ENCODE data around the gene UPF3A. TPM values are rescaled to one million over a fixed set of nuclear protein-coding genes. Genes with fewer than 3 reads are reported as not detected.
A peak's percentile ranks its signal among the peaks of the same experiment; 100 is the strongest.

UPF3A gene
- total RNA-seq, 2 experiments from 2014 or later = 53.3 to 58.8 TPM

DNA sequence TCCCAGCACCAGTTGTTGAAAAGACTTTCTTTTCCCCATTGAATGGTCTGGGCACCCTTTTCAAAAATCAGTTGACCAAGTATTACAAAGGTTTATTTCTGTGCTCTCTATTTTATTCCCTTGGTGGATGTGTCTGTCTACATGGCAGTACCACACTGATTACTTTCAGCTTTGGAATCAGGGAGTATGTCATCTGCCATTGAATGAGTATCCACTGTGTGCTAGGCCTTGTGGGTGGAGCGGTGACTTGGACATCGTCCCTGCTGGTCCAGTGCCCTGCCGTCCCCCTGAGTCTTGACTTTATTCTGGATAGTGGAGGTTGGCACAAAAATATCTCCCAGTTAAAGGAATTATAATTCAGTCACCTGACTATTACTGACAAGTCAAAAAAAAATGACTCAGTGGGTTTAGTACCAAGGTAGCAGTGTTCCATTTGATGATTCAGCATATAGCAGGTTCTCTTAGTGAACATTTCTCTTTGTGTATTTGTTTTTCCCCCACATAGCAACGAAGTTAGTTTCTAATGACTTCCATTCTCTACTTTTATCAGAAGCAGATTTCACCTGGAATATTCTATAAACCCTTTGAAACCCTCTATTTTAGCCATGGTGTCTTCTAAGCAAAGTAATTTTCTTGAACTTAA, 3.9 kb downstream of the UPF3A start:
- H3K4me1 Mint-ChIP-seq (ENCODE audit: low read depth) = peaks cover 33% of the 10 kb centered on the region
- ATAC-seq (no peak), DNase-seq (no peak)
- ChIA-PET CTCF (no interaction called here), POLR2A (no interaction called here)
- no peak overlapping the region for H3K4me3 Mint-ChIP-seq
- H3K9me3 Mint-ChIP-seq (ENCODE audit: insufficient read depth) = no peaks in the 10 kb centered on the region
- H3K27me3 Mint-ChIP-seq (ENCODE audit: low read depth) = no peaks in the 10 kb centered on the region
- peaks cover 52% of the 10 kb centered on the region for H3K36me3 Mint-ChIP-seq (ENCODE audit: low read depth)
- H3K27ac Mint-ChIP-seq = no peak overlapping the region

DNA sequence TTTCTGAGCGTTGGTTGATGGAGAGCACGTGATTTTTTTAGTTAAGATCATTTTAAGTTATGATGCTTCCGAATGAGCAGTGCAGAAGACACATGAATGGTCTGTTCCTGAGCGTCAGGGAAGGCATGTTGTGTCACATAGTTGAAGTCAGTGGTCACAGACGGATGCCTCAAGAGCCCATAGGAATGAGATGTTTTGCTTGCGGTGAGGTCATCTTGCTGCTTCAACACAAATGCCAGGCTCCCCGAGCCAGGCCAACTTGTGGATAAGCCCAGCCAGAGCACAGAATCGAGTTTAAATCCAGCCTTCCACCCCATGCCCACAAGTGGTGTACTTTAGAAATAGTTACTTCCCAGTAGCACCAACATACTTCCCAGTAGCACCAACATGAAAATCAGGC, 5.4 kb downstream of the UPF3A start:
- Mint-ChIP-seq H3K4me1 (ENCODE audit: low read depth) (peaks cover 27% of the 10 kb centered on the region), H3K9me3 (ENCODE audit: insufficient read depth) (no peaks in the 10 kb centered on the region), H3K36me3 (ENCODE audit: low read depth) (peaks cover 59% of the 10 kb centered on the region), H3K4me3 (no peak overlapping the region), H3K27ac (peak overlapping the region; percentile 6), H3K27me3 (ENCODE audit: low read depth) (no peaks in the 10 kb centered on the region)
- ChIA-PET POLR2A (no interaction called here), CTCF (no interaction called here)
- ATAC-seq (no peak), DNase-seq (no peak)

DNA sequence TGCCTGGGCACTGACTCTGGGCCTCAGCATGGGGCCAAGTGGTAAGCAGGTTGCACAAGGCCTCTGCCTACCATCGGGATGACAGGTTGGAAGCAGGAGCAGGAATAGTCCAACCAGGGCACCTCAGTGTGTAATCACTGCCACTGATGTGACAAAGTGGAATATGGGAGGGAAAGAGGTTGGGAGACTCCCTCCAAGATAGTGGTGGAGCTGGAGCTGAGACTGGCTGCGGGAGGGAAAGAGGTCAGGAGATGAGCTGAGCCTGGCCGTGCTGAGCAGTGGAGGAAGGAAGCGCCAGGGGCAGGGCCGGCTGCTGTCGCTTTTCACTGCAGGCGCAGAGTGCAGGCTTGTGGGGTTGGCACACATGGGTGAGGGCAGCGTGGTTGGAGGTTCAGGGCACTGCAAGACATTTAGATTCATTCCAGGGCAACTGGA, 6.8 kb downstream of the UPF3A start:
- Mint-ChIP-seq H3K36me3 (ENCODE audit: low read depth) (peaks cover 65% of the 10 kb centered on the region), H3K27me3 (ENCODE audit: low read depth) (no peaks in the 10 kb centered on the region), H3K4me1 (ENCODE audit: low read depth) (peaks cover 21% of the 10 kb centered on the region), H3K4me3 (no peak overlapping the region), H3K9me3 (ENCODE audit: insufficient read depth) (no peaks in the 10 kb centered on the region), H3K27ac (peak overlapping the region; percentile 9)
- ATAC-seq = no peak
- ChIA-PET POLR2A (no interaction called here), CTCF (no interaction called here)
- DNase-seq = no peak

DNA sequence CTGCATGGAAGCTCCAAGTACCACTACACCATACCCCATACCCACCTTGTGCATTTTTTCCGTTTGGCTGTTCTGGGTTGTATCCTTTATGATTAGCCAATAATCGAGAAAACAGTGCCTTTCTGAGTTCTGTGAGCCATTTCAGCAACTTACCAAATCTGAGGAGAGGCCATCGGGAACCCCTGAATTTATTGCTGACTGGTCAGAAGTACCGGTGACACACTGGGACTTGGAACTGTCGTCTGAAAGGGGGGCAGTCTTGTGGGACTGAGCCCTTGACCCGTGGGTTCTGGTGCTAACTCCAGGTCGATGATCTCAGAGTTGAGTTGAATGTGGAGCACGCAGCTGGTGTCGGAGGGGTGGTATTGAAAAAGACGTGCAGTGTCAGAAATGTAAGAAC, 15.0 kb downstream of the UPF3A start:
- H3K27ac Mint-ChIP-seq = no peak overlapping the region
- H3K27me3 Mint-ChIP-seq (ENCODE audit: low read depth) = no peaks in the 10 kb centered on the region
- H3K4me3 Mint-ChIP-seq = no peak overlapping the region
- ChIA-PET POLR2A (no interaction called here), CTCF (no interaction called here)
- H3K4me1 Mint-ChIP-seq (ENCODE audit: low read depth) = no peaks in the 10 kb centered on the region
- H3K9me3 Mint-ChIP-seq (ENCODE audit: insufficient read depth) = no peaks in the 10 kb centered on the region
- DNase-seq (no peak), ATAC-seq (no peak)
- peaks cover 42% of the 10 kb centered on the region for H3K36me3 Mint-ChIP-seq (ENCODE audit: low read depth)

DNA sequence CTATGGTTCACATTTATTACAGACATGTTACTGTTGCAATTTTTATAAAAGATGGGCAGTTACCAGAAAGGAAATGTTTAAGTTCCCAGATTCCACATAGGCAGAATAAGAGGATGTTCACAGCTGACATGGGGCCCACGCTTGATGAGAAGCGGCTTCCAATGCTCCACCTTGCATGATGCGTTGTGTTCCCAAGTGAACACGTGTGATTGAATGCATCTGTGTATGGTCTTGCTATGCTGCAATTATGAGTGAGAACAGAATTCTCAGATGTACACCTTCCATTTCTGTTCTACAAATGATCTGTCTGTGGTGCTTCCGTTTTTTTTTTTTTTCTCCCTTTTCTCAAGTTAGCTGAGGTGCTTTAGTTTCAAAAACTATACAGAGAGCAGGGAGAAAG, 15.5 kb downstream of the UPF3A start:
- Mint-ChIP-seq H3K9me3 (ENCODE audit: insufficient read depth) (no peaks in the 10 kb centered on the region), H3K4me1 (ENCODE audit: low read depth) (no peaks in the 10 kb centered on the region), H3K4me3 (no peak overlapping the region), H3K27me3 (ENCODE audit: low read depth) (no peaks in the 10 kb centered on the region), H3K27ac (no peak overlapping the region), H3K36me3 (ENCODE audit: low read depth) (peaks cover 42% of the 10 kb centered on the region)
- ChIA-PET CTCF (no interaction called here), POLR2A (no interaction called here)
- ATAC-seq = no peak
- DNase-seq = no peak

DNA sequence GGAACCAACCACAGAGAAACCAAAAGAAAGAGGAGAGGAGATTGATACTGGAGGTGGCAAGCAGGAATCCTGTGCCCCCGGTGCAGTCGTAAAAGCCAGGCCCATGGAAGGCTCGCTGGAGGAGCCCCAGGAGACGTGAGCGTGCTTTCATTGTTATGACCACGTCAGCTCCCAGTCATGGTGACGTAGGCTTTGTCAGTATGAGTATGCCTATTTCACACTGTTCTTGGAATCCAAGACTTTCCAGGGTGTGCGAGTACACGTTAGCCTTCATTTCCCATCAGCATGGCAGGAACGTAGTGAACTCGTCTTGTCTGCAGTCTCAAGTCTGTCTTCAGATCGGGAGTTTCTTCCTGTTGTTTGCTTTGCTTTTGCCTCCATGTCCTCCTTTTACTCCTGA, 17.5 kb downstream of the UPF3A start:
- POLR2A ChIA-PET = interaction anchor here (0.6 kb wide), 1 partner anchor 276 kb away, joined by 6 read pairs; no protein-coding TSS in a partner anchor
- CTCF ChIA-PET = no interaction called here
- ATAC-seq (no peak), DNase-seq (no peak)
- H3K36me3 Mint-ChIP-seq (ENCODE audit: low read depth) = peaks cover 41% of the 10 kb centered on the region
- no peaks in the 10 kb centered on the region for H3K9me3 Mint-ChIP-seq (ENCODE audit: insufficient read depth)
- no peak overlapping the region for H3K27ac Mint-ChIP-seq
- H3K4me3 Mint-ChIP-seq = no peak overlapping the region
- H3K27me3 Mint-ChIP-seq (ENCODE audit: low read depth) = no peaks in the 10 kb centered on the region
- H3K4me1 Mint-ChIP-seq (ENCODE audit: low read depth) = no peaks in the 10 kb centered on the region

DNA sequence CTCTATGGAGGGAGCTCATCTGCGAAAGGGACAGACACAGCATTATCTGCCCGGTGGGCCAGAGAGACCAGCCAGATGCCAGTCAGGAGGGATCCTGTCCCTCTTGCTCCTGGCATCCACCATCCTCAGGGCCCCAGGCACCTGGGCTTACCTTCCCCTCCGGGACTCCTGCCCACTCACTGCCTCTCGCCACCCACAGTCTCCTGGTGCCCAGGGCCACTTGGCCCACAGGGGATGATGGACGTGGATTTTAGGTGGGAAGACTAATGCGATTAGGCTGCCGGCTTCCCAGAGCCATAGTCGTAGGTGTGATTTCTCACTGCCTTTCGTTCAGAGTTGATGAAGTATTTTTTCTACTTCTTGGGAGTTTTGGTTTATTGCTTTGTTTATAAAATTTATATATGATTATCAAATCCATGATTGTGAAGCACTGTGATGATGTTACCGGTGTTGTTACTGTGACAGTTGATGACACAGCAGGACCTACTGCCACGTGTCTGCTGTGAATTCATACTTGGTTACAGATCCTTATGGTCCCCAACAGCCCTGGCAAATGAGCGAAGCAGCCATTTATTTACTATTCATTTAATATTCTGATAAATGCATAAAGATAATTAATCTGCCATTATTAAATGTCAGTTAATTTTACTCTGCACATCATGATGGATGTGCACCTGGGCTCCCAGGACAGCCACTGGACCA, 18.4 kb downstream of the UPF3A start:
- ChIA-PET CTCF (no interaction called here), POLR2A (interaction anchor here (0.6 kb wide), 1 partner anchor 276 kb away, joined by 6 read pairs; no protein-coding TSS in a partner anchor)
- no peaks in the 10 kb centered on the region for H3K27me3 Mint-ChIP-seq (ENCODE audit: low read depth)
- H3K27ac Mint-ChIP-seq = no peak overlapping the region
- H3K9me3 Mint-ChIP-seq (ENCODE audit: insufficient read depth) = no peaks in the 10 kb centered on the region
- no peaks in the 10 kb centered on the region for H3K4me1 Mint-ChIP-seq (ENCODE audit: low read depth)
- no peak overlapping the region for H3K4me3 Mint-ChIP-seq
- DNase-seq = no peak
- ATAC-seq = no peak
- H3K36me3 Mint-ChIP-seq (ENCODE audit: low read depth) = peaks cover 43% of the 10 kb centered on the region

DNA sequence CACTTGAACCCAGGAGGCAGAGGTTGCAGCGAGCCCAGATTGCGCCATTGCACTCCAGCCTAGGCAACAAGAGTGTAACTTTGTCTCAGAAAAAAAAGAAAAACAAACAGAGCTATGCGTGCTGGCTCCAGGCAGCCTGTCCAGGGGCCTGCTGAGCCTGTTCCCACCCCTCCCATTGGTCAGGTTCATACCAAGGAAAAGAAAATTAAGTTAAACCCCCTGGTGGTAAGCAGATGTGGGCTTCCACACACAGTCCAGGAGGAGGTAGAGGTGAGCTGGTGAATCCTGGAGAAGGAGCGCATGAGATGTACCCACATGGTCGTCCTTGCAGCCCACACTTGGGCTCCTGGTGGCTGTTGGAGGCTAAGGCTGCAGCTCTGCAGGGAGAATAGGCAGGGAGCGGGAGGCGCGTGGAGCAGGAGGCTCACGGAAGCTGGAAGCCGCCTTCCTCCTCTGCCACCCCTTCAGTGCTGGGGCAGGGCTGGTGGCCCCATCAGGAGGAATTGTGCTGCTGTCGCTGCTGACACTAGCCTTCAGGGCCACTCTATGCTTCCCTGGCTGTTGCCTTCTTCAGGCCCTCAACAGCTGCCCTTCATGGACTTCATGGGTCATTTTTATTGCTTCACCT, 22.4 kb downstream of the UPF3A start:
- H3K9me3 Mint-ChIP-seq (ENCODE audit: insufficient read depth) = no peaks in the 10 kb centered on the region
- ChIA-PET CTCF (no interaction called here), POLR2A (interaction anchor here (0.6 kb wide), 1 partner anchor 10 kb away, joined by 4 read pairs; no protein-coding TSS in a partner anchor)
- DNase-seq (no peak), ATAC-seq (no peak)
- no peak overlapping the region for H3K27ac Mint-ChIP-seq
- H3K27me3 Mint-ChIP-seq (ENCODE audit: low read depth) = no peaks in the 10 kb centered on the region
- peaks cover 43% of the 10 kb centered on the region for H3K36me3 Mint-ChIP-seq (ENCODE audit: low read depth)
- H3K4me3 Mint-ChIP-seq = no peak overlapping the region
- H3K4me1 Mint-ChIP-seq (ENCODE audit: low read depth) = no peaks in the 10 kb centered on the region

DNA sequence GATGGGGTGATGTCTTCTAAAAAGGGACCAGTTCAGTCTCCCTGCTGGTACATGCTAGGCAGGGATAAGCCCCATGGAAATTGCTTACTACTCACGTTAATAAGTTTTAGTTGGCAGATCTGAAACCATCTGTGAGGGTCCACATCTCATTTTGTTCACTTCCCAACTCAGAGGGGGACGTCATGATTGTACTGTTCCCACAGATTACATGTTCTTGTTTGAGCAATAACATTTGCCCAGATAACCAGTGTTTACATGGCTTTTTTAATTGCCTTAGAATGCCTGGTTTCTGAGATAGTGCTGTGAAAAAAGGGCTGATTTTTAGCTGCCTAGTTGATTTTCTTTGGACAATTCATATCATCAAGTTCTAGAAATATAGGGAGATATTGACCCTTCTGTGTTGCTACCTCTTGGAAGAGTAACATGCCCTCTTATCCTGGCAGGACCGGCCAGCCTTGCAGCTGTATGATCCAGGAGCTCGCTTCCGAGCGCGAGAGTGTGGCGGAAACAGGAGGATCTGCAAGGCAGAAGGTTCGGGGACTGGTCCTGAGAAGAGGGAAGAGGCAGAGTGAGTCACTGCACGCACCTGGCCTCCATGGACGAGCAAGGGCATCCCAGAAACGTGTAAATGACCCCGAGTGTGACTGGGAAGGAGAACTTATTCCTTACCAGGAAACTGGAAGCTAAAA, 23.1 kb downstream of the UPF3A start:
- no peaks in the 10 kb centered on the region for H3K9me3 Mint-ChIP-seq (ENCODE audit: insufficient read depth)
- H3K27me3 Mint-ChIP-seq (ENCODE audit: low read depth) = no peaks in the 10 kb centered on the region
- no peak overlapping the region for H3K27ac Mint-ChIP-seq
- CTCF ChIA-PET = no interaction called here
- H3K4me3 Mint-ChIP-seq = no peak overlapping the region
- POLR2A ChIA-PET = no interaction called here
- ATAC-seq = no peak
- H3K36me3 Mint-ChIP-seq (ENCODE audit: low read depth) = peaks cover 40% of the 10 kb centered on the region
- no peak for DNase-seq
- no peaks in the 10 kb centered on the region for H3K4me1 Mint-ChIP-seq (ENCODE audit: low read depth)

DNA sequence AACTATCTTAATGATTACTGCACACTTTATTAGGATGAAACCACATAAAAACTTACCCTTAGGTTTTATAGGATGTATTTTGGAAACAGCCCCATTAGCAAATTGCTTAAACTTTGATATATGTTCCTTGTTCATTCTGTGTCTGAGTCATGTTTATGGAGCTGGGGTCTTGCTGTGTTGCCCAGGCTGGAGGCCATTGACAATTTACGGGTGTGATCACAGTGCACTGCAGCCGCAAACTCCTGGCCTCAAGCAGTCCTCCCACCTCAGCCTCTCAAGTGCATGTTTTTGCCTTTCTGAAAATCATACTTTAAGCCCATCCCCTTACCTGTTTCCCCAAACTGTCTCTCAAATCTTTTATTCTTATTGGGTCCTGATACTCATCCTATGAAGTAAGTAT, 27.7 kb downstream of the UPF3A start:
- POLR2A ChIA-PET = no interaction called here
- Mint-ChIP-seq H3K36me3 (ENCODE audit: low read depth) (peaks cover 19% of the 10 kb centered on the region), H3K4me1 (ENCODE audit: low read depth) (peaks cover 13% of the 10 kb centered on the region), H3K4me3 (no peak overlapping the region), H3K27ac (no peak overlapping the region), H3K9me3 (ENCODE audit: insufficient read depth) (no peaks in the 10 kb centered on the region), H3K27me3 (ENCODE audit: low read depth) (no peaks in the 10 kb centered on the region)
- ATAC-seq = no peak
- no peak for DNase-seq
- CTCF ChIA-PET = no interaction called here

DNA sequence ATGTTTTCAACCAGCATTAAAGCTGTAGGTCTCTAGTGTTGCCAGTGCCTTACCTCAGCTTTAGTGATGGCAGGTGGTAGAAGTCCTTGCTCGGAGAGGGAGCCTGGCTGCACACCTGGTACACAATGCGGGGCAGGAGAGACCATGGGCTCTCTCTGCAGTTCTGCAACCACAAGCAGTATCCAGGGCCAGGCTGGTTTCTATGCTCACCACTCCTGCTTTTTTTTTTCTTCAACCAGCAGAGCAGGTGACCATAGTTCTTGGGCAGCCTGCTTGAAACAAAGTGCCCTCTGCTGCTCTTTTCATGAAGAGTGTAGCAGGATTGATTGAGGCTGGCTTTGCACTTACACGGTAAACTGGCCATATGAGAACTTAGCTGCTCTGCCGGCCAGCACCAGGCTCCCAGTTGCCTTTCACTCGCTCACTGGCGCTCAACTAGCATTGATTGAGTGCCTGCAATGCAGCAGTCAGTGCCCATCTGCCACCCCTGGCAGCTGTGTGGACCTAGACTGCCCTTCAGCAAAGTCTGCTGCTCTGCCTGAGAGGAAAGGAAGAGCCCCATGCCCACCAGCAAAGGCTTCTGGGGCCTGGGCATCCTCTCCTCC, 28.5 kb downstream of the UPF3A start:
- Mint-ChIP-seq H3K27me3 (ENCODE audit: low read depth) (no peaks in the 10 kb centered on the region), H3K36me3 (ENCODE audit: low read depth) (peaks cover 14% of the 10 kb centered on the region), H3K9me3 (ENCODE audit: insufficient read depth) (no peaks in the 10 kb centered on the region), H3K27ac (no peak overlapping the region), H3K4me3 (no peak overlapping the region), H3K4me1 (ENCODE audit: low read depth) (peaks cover 15% of the 10 kb centered on the region)
- no peak for ATAC-seq
- no peak for DNase-seq
- CTCF ChIA-PET = no interaction called here
- POLR2A ChIA-PET = no interaction called here

DNA sequence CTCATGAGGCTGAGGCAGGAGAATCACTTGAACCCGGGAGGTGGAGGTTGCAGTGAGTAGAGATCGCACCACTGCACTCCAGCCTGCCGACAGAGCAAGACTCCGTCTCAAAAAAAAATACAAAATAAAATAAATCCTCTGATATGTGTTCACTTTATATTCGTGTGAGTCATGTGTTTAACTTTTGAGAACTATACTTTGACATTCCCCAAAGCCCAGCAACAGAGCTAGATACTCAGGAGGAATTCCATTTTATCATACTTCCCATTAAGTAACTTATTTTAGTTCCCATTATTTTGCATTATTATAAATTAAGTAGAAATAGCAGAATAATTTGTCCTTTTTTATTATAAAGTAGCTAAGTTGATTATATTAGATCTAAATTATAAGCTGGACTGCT, 29.6 kb downstream of the UPF3A start:
- ChIA-PET CTCF (no interaction called here), POLR2A (no interaction called here)
- Mint-ChIP-seq H3K4me3 (no peak overlapping the region), H3K27me3 (ENCODE audit: low read depth) (no peaks in the 10 kb centered on the region), H3K4me1 (ENCODE audit: low read depth) (peaks cover 23% of the 10 kb centered on the region), H3K27ac (no peak overlapping the region), H3K36me3 (ENCODE audit: low read depth) (peaks cover 19% of the 10 kb centered on the region), H3K9me3 (ENCODE audit: insufficient read depth) (no peaks in the 10 kb centered on the region)
- no peak for DNase-seq
- ATAC-seq = no peak

Measured in activated CD8-positive, alpha-beta T cell treated with anti-CD3 and anti-CD28 coated beads, Interleukin-2, amount 10 ng/mL, durations not matched to agents 7 days and 5 days (primary cell).